GM12865 (cell line): ENCODE measurements around the gene PLXNB2.
A peak's percentile ranks its signal among the peaks of the same experiment; 100 is the strongest.

ENCODE experiments used
- DNase-seq: peaks from one replicate; pipeline ENCODE4 v3.0.0; 2010; ENCODE audit warnings: low read depth
- H3K4me3 ChIP-seq: 2 replicates; pipeline ENCODE4 v1.5.1; 2011; ENCODE audit warnings: mild to moderate bottlenecking, low read depth, low read length, control low read depth
- TF ChIP-seq, protein P1 (sequence below): IDR thresholded peaks from 2 replicates; pipeline ENCODE4 v1.5.1; 2011; ENCODE audit warnings: low read length, control low read depth, low read depth, inconsistent platforms; ENCODE audit not compliant: insufficient read depth; ENCODE audit errors: missing control alignments

Gene PLXNB2, protein sequence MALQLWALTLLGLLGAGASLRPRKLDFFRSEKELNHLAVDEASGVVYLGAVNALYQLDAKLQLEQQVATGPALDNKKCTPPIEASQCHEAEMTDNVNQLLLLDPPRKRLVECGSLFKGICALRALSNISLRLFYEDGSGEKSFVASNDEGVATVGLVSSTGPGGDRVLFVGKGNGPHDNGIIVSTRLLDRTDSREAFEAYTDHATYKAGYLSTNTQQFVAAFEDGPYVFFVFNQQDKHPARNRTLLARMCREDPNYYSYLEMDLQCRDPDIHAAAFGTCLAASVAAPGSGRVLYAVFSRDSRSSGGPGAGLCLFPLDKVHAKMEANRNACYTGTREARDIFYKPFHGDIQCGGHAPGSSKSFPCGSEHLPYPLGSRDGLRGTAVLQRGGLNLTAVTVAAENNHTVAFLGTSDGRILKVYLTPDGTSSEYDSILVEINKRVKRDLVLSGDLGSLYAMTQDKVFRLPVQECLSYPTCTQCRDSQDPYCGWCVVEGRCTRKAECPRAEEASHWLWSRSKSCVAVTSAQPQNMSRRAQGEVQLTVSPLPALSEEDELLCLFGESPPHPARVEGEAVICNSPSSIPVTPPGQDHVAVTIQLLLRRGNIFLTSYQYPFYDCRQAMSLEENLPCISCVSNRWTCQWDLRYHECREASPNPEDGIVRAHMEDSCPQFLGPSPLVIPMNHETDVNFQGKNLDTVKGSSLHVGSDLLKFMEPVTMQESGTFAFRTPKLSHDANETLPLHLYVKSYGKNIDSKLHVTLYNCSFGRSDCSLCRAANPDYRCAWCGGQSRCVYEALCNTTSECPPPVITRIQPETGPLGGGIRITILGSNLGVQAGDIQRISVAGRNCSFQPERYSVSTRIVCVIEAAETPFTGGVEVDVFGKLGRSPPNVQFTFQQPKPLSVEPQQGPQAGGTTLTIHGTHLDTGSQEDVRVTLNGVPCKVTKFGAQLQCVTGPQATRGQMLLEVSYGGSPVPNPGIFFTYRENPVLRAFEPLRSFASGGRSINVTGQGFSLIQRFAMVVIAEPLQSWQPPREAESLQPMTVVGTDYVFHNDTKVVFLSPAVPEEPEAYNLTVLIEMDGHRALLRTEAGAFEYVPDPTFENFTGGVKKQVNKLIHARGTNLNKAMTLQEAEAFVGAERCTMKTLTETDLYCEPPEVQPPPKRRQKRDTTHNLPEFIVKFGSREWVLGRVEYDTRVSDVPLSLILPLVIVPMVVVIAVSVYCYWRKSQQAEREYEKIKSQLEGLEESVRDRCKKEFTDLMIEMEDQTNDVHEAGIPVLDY (N-terminal part only)

DNA sequence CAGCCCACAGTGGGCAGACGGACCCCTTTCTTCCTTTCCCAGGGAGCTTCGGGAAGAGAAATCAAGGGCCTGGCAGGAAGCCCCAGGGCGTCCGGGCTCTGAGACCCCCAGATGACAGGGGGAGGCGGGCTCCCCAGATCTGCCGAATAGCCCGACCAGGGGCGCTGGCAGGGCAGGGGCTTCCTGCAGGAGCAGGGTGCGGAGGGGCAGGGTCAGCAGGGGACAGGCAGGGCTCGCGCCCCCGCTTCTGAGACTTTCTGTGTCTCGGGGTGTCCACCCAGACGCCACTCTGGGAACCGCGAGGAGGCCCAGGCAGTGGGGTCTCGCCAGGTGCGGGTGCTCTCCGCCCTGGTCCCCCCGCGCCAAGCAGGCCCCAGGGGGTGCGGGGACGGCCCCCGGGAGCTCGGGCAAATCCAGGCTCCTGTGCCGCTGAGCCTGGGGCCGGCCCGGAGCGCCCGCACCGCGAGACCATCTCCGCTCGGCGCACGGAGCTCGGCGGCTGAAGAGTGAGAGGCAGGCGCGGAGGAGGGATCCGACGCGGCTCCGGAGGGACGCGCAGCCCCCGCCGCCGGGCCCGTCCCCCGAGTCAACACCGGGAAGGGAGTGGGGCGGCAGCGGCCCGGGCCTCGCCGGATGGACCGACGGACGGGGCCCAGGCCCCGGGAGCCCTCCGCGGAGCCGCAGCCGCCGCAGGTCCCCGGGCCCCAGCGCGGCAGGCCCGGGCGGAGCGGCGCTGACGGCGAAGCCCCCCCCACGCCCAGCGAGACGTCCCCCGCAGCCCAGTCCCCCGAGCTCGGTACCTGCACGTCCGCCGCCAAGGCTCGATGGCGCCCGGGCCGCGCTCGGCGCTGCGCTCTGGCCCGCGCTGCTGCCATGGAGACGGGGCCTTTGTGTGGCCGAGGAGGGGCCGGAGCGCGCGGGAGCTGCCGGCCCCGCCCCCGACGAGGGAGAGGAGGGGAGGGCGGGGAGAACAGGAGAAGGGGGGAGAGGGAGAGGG is at the start of gene PLXNB2:
Gene PLXNB2 (minus strand): TSS at position 894 of the 997 bp plus-strand sequence. CDS start 17,062 bp downstream, outside the sequence.
- peak; percentile 89 for DNase-seq
- H3K4me3 ChIP-seq, result peak within 1 kb of the TSS; percentile 95
- TF ChIP-seq, protein P1, sequence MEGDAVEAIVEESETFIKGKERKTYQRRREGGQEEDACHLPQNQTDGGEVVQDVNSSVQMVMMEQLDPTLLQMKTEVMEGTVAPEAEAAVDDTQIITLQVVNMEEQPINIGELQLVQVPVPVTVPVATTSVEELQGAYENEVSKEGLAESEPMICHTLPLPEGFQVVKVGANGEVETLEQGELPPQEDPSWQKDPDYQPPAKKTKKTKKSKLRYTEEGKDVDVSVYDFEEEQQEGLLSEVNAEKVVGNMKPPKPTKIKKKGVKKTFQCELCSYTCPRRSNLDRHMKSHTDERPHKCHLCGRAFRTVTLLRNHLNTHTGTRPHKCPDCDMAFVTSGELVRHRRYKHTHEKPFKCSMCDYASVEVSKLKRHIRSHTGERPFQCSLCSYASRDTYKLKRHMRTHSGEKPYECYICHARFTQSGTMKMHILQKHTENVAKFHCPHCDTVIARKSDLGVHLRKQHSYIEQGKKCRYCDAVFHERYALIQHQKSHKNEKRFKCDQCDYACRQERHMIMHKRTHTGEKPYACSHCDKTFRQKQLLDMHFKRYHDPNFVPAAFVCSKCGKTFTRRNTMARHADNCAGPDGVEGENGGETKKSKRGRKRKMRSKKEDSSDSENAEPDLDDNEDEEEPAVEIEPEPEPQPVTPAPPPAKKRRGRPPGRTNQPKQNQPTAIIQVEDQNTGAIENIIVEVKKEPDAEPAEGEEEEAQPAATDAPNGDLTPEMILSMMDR, result no peak

DNA sequence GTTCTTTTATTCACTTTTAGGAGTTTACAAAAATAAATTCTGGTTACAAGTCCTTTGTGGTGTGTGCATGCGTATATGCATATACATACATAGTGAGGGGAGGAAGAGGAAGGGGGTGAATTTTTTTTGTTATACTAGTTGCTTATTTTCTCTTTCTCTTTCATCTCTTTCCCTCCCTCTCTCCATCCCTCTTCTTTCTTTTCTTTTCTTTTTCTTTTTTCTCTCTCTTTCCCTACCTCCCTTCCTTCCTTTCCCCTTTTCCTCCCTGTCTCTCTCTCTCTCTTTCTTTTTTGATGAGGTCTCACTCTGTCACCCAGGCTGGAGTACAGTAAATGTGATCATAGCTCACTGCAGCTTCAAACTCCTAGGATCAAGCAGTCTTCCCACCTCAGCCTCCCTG is 49.8 kb upstream of the PLXNB2 start:
- no peak for DNase-seq
- TF ChIP-seq, protein P1, result no peak
- H3K4me3 ChIP-seq, result no peak overlapping the region

DNA sequence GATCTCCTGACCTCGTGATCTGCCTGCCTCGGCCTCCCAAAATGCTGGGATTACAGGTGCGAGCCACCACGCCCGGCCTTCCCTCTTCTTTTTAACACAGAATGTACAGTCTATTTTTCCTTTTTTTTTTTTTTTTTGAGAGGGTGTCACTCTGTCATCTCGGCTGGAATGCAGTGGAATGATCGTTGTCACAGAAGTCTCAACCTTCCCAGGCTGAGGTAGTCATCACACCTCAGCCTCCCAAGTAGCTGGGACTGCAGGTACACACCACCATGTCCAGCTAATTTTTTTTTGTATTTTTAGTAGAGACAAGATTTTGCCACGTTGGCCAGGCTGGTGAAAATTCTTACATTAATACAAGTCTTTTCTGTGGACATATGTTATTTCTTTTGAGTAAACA is 48.7 kb upstream of the PLXNB2 start:
- no peak for DNase-seq
- no peak overlapping the region for H3K4me3 ChIP-seq
- TF ChIP-seq, protein P1, result no peak

DNA sequence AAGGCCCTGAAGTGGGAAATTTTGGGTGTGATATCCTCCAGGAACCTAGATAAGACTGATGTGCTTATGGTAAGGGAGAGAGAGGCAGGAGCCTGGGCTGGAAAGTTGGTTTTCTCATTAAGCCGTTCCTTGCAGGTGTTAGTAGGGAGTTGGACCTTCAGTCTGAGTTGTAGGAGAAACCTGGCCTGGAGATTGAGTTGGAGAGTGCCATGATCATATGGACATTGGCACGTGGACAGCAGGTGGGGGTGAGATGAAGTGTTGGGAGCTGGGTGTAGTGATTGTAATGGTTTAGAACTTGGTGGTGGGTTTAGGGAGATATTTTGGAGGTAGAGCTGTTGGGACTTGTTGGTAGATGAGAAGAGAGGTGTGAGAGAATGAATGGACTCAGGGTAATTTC is 40.6 kb upstream of the PLXNB2 start:
- TF ChIP-seq, protein P1, result no peak
- no peak for DNase-seq
- H3K4me3 ChIP-seq, result no peak overlapping the region

DNA sequence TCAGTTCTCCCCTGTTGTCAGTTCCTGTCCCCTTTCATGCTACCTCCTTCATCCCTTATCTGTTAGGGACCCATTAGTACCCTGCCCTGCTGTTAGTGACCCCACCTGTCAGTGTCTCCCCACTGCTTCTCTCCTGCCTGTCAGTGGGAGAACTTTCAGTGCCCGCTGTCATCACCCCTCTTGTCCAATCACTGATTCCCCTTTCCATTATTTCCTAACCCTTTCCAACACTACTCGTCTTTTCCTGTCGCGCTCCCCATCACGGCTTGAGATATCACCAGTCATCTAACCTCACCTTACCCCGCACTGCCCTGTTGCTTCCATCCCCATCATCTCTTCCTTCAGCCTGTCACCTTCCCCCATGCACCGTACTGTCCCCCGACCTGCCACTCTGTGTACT is 39.7 kb upstream of the PLXNB2 start:
- DNase-seq, result no peak
- TF ChIP-seq, protein P1, result no peak
- H3K4me3 ChIP-seq, result no peak overlapping the region
